Vagina (tissue), 2 donors: Measurements from ENCODE around the gene SFMBT2.

Experiments
- POLR2A ChIP-seq, 2 donors: fragments of 450-650 bp; IDR thresholded peaks; one replicate each; pipeline ENCODE4 v1.6.1; 2017; ENCODE audit warnings: antibody characterized with exemption in 2 of 2, mild to moderate bottlenecking in 2 of 2, moderate library complexity in 2 of 2
- POLR2AphosphoS5 ChIP-seq, 2 donors: sonication (generic); formaldehyde crosslinking; IDR thresholded peaks; one replicate each; pipeline ENCODE4 v1.9.0; 2017; ENCODE audit warnings: antibody characterized with exemption in 2 of 2, mild to moderate bottlenecking in 2 of 2, low read depth in 1 of 2; ENCODE audit not compliant: insufficient read depth in 1 of 2
- TF ChIP-seq, protein P1 (sequence below), 3 experiments: fragments of 450-650 bp in 2 of 3; fragments of 200-600 bp in 1 of 3; sonication (generic) in 1 of 3; IDR thresholded peaks; one replicate each; pipeline ENCODE4 v1.5.1; 2017 to 2019; ENCODE audit warnings: antibody characterized with exemption in 3 of 3, mild to moderate bottlenecking in 2 of 3, moderate library complexity in 2 of 3

GRCh38 chr10:7117177-7117799 lies 293.5 kb downstream of the SFMBT2 start:
- TF ChIP-seq, protein P1, sequence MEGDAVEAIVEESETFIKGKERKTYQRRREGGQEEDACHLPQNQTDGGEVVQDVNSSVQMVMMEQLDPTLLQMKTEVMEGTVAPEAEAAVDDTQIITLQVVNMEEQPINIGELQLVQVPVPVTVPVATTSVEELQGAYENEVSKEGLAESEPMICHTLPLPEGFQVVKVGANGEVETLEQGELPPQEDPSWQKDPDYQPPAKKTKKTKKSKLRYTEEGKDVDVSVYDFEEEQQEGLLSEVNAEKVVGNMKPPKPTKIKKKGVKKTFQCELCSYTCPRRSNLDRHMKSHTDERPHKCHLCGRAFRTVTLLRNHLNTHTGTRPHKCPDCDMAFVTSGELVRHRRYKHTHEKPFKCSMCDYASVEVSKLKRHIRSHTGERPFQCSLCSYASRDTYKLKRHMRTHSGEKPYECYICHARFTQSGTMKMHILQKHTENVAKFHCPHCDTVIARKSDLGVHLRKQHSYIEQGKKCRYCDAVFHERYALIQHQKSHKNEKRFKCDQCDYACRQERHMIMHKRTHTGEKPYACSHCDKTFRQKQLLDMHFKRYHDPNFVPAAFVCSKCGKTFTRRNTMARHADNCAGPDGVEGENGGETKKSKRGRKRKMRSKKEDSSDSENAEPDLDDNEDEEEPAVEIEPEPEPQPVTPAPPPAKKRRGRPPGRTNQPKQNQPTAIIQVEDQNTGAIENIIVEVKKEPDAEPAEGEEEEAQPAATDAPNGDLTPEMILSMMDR (IDR thresholded peaks at IDR 0.05): no peak
- TF ChIP-seq POLR2A (IDR thresholded peaks at IDR 0.05) (no peak), POLR2AphosphoS5 (IDR thresholded peaks at IDR 0.05; ENCODE audit: insufficient read depth in 1 of 2, low read depth in 1 of 2) (no peak)
